Measurements from ENCODE around the gene RANBP2. TPM values are rescaled to one million over a fixed set of nuclear protein-coding genes. Genes with fewer than 3 reads are reported as not detected.

The RANBP2 gene
- total and polyA plus RNA-seq, 10 donors, result 7.4 to 86.7 (median 65.4) TPM

GRCh38 chr2:108810993-108811957 lies 92.0 kb downstream of the RANBP2 start:
- Histone ChIP-seq H3K27ac (no peak overlapping the region), H3K4me1 (no peaks in the 10 kb centered on the region), H3K36me3 (peaks cover 0 to 72% (median 19%) of the 10 kb centered on the region in 6 donors), H3K4me3 (no peak overlapping the region), H3K27me3 (replicated peaks in 1 of 7) (no peaks in the 10 kb centered on the region), H3K9me3 (peaks cover 0 to 23% (median 17%) of the 10 kb centered on the region in 8 donors)
- no peak for DNase-seq
- WGBS, 5 donors, result 95 to 98% (median 97%) methylated on average over 4 of the region's 4 CpGs
- no peak for TF ChIP-seq POLR2AphosphoS5 (IDR thresholded peaks at IDR 0.05)
- TF ChIP-seq POLR2A (IDR thresholded peaks at IDR 0.05), result no peak
- no peak for TF ChIP-seq CTCF (IDR thresholded peaks at IDR 0.05 in 8 of 11, conservative IDR thresholded peaks at IDR 0.05 in 3 of 11)
- intact Hi-C loops (cut with DNase I; ENCODE audit: low total_unique reads), result no loop called here

GRCh38 chr2:108813732-108814131 lies 94.5 kb downstream of the RANBP2 start:
- no peak overlapping the region for H3K4me3 ChIP-seq
- no peak for TF ChIP-seq POLR2A (IDR thresholded peaks at IDR 0.05)
- no peak for TF ChIP-seq POLR2AphosphoS5 (IDR thresholded peaks at IDR 0.05)
- no peak for TF ChIP-seq CTCF (IDR thresholded peaks at IDR 0.05 in 8 of 11, conservative IDR thresholded peaks at IDR 0.05 in 3 of 11)
- peaks cover 0 to 75% (median 31%) of the 10 kb centered on the region in 6 donors for H3K36me3 ChIP-seq
- H3K4me1 ChIP-seq, result no peaks in the 10 kb centered on the region
- H3K27me3 ChIP-seq (replicated peaks in 1 of 7), result no peaks in the 10 kb centered on the region
- 95 to 100% (median 98%) methylated on average over 1 of the region's 1 CpG for WGBS, 5 donors
- no peak for DNase-seq
- intact Hi-C loops (cut with DNase I; ENCODE audit: low total_unique reads), result no loop called here
- H3K9me3 ChIP-seq, result peaks cover 0 to 21% (median 17%) of the 10 kb centered on the region in 8 donors
- H3K27ac ChIP-seq, result no peak overlapping the region

GRCh38 chr2:108820482-108820881 lies 101.2 kb downstream of the RANBP2 start:
- peaks cover 0 to 25% (median 19%) of the 10 kb centered on the region in 8 donors for H3K9me3 ChIP-seq
- TF ChIP-seq POLR2AphosphoS5 (IDR thresholded peaks at IDR 0.05), result no peak
- TF ChIP-seq CTCF (IDR thresholded peaks at IDR 0.05 in 8 of 11, conservative IDR thresholded peaks at IDR 0.05 in 3 of 11), result no peak
- no peak for TF ChIP-seq POLR2A (IDR thresholded peaks at IDR 0.05)
- 94 to 99% (median 97%) methylated on average over 2 of the region's 2 CpGs for WGBS, 5 donors
- H3K36me3 ChIP-seq, result peaks cover 0 to 55% (median 27%) of the 10 kb centered on the region in 6 donors
- H3K27me3 ChIP-seq (replicated peaks in 1 of 7), result no peaks in the 10 kb centered on the region
- no peak overlapping the region for H3K27ac ChIP-seq
- DNase-seq, result no peak
- intact Hi-C loops (cut with DNase I; ENCODE audit: low total_unique reads), result no loop called here
- no peaks in the 10 kb centered on the region for H3K4me1 ChIP-seq
- no peak overlapping the region for H3K4me3 ChIP-seq

- peaks cover 0 to 25% (median 19%) of the 10 kb centered on the region in 8 donors for H3K9me3 ChIP-seq
- no peak overlapping the region for H3K4me3 ChIP-seq
- H3K27me3 ChIP-seq (replicated peaks in 1 of 7), result no peaks in the 10 kb centered on the region
- DNase-seq, result no peak
- WGBS, 5 donors, result 91 to 100% (median 98%) methylated on average over 1 of the region's 1 CpG
- H3K27ac ChIP-seq, result no peak overlapping the region
- peaks cover 0 to 27% (median 8%) of the 10 kb centered on the region in 6 donors for H3K36me3 ChIP-seq
- intact Hi-C loops (cut with DNase I; ENCODE audit: low total_unique reads), result no loop called here
- H3K4me1 ChIP-seq, result no peaks in the 10 kb centered on the region
- TF ChIP-seq CTCF (IDR thresholded peaks at IDR 0.05 in 8 of 11, conservative IDR thresholded peaks at IDR 0.05 in 3 of 11), result no peak
- no peak for TF ChIP-seq POLR2A (IDR thresholded peaks at IDR 0.05)
- no peak for TF ChIP-seq POLR2AphosphoS5 (IDR thresholded peaks at IDR 0.05)
Measured at GRCh38 chr2:108823286-108823685, 104.0 kb downstream of the RANBP2 start.

All from spleen (tissue), 11 donors.